Loucy (cell line): ENCODE results near the gene GPR18.

ENCODE experiments used
- EZH2phosphoT487 ChIP-seq: fragments of 200-600 bp; IDR thresholded peaks from 2 replicates; pipeline ENCODE4 v1.6.1; 2018; ENCODE audit warnings: antibody characterized with exemption, mild to moderate bottlenecking, moderate library complexity, borderline replicate concordance
- TF ChIP-seq, protein P1 (sequence below): fragments of 200-600 bp; sonication (generic); conservative IDR thresholded peaks from 2 replicates; pipeline ENCODE4 v1.5.1; 2014; ENCODE audit warnings: mild to moderate bottlenecking, antibody characterized with exemption, low read length

DNA sequence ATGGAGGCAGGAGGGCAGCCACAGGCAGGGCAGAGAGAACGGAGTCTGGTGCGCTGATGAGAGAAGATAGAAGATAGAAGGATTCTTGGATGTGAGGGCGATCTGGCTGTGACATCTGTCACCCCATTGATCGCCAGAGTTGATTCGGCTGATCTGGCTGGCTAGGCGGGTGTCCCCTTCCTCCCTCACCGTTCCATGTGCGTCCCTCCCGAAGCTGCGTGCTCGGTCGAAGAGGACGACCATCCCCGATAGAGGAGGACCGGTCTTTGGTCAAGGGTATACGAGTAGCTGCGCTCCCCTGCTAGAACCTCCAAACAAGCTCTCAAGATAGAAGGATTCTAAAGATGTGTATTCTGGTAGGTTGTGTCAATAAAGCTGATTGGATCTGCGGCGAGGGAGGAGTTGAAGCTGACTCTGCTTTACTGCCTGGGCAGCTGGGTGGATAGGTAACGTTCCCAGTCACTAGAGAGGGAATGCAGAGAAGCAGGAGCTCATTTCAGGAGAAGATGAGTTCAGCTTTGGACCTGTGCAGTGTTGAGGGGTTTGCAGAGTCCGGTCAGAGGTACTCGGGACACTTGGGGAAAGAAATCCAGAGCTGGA, 52.5 kb downstream of the GPR18 start:
- TF ChIP-seq, protein P1, sequence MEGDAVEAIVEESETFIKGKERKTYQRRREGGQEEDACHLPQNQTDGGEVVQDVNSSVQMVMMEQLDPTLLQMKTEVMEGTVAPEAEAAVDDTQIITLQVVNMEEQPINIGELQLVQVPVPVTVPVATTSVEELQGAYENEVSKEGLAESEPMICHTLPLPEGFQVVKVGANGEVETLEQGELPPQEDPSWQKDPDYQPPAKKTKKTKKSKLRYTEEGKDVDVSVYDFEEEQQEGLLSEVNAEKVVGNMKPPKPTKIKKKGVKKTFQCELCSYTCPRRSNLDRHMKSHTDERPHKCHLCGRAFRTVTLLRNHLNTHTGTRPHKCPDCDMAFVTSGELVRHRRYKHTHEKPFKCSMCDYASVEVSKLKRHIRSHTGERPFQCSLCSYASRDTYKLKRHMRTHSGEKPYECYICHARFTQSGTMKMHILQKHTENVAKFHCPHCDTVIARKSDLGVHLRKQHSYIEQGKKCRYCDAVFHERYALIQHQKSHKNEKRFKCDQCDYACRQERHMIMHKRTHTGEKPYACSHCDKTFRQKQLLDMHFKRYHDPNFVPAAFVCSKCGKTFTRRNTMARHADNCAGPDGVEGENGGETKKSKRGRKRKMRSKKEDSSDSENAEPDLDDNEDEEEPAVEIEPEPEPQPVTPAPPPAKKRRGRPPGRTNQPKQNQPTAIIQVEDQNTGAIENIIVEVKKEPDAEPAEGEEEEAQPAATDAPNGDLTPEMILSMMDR: no peak
- no peak for TF ChIP-seq EZH2phosphoT487
